A549 (cell line): ENCODE data around the gene PLGRKT. TPM values are rescaled to one million over a fixed set of nuclear protein-coding genes. Genes with fewer than 3 reads are reported as not detected.

Source experiments
- ATAC-seq, 2 experiments: fragments of 200-7000 bp in 1 of 2; fragments of >200 bp in 1 of 2; cut with Nextera tagmentation in 1 of 2; cut with Tn5 transposase in 1 of 2; 3 replicates each; pipeline versions ENCODE4 v1.8.0 to v1.9.1; 2018 to 2020; ENCODE audit warnings: mild to moderate bottlenecking in 1 of 2, moderate library complexity in 1 of 2
- CTCF ChIA-PET: fragments of 300-600 bp; sonication (Branson Sonifier 250); formaldehyde crosslinking; extraction: SDS; loops from one replicate; lab custom pipeline; 2021; ENCODE audit warnings: antibody characterized with exemption, inconsistent platforms; lab: Yijun Ruan, JAX
- POLR2A ChIA-PET: fragments of 350-600 bp; formaldehyde crosslinking; extraction: SDS; loops from one replicate; lab custom pipeline; 2021; ENCODE audit warnings: antibody characterized with exemption, inconsistent platforms; lab: Yijun Ruan, JAX
- DNase-seq, 2 experiments: peaks; one replicate each; pipeline versions ENCODE4 v3.0.0 to v3.0.0-alpha.2; 2011 to 2016; ENCODE audit warnings: low read depth in 1 of 2, low spot score in 1 of 2
- FAIRE-seq: peaks from 2 replicates; lab custom pipeline; 2011; peaks lifted over from hg19 to GRCh38; lab: Jason Lieb, UNC
- H3K27ac ChIP-seq, 2 experiments: fragments of >200 bp; sonication (Bioruptor Twin); formaldehyde crosslinking; 3 replicates each; pipeline ENCODE4 v1.5.1; 2016 to 2017
- H3K4me1 ChIP-seq: fragments of >200 bp; sonication (Bioruptor Twin); formaldehyde crosslinking; 3 replicates; pipeline ENCODE4 v1.6.1; 2016
- H3K4me2 ChIP-seq: fragments of >200 bp; sonication (Bioruptor Twin); formaldehyde crosslinking; 3 replicates; pipeline ENCODE4 v1.6.1; 2016
- H3K4me3 ChIP-seq: fragments of >200 bp; sonication (Bioruptor Twin); formaldehyde crosslinking; 3 replicates; pipeline ENCODE4 v1.5.1; 2016
- H3K9me3 ChIP-seq: fragments of >200 bp; sonication (Bioruptor Twin); formaldehyde crosslinking; 3 replicates; pipeline ENCODE4 v1.6.1; 2016
- BCL3 ChIP-seq: fragments of >200 bp; sonication (Bioruptor Twin); formaldehyde crosslinking; IDR thresholded peaks from 3 replicates; pipeline ENCODE4 v1.6.1; 2016
- BHLHE40 ChIP-seq: IDR thresholded peaks from 2 replicates; pipeline ENCODE4 v1.6.1; 2012; ENCODE audit warnings: low read depth, low read length, inconsistent platforms
- ELK1 ChIP-seq: fragments of 150-350 bp; IDR thresholded peaks from 2 replicates; pipeline ENCODE4 v1.6.1; 2014; ENCODE audit warnings: low read depth, mild to moderate bottlenecking, low read length
- ESRRA ChIP-seq: fragments of 150-350 bp; IDR thresholded peaks from 2 replicates; pipeline ENCODE4 v1.6.1; 2014; ENCODE audit warnings: mild to moderate bottlenecking, low read length, borderline replicate concordance
- GATA3 ChIP-seq: IDR thresholded peaks from 2 replicates; pipeline ENCODE4 v1.6.1; 2012; ENCODE audit warnings: borderline replicate concordance
- HMGXB4 ChIP-seq: fragments of 250-450 bp; sonication (Bioruptor Pico); IDR thresholded peaks from 2 replicates; pipeline ENCODE4 v1.5.0; 2021; ENCODE audit warnings: mild to moderate bottlenecking, moderate library complexity, borderline replicate concordance
- HOXB5 ChIP-seq: fragments of 250-450 bp; sonication (Bioruptor Pico); IDR thresholded peaks from 2 replicates; pipeline ENCODE4 v1.5.0; 2020; ENCODE audit warnings: mild to moderate bottlenecking, moderate library complexity
- JUN ChIP-seq, 2 experiments: fragments of >200 bp; sonication (Bioruptor Twin); formaldehyde crosslinking; IDR thresholded peaks; 2 replicates in 1 of 2; 3 replicates in 1 of 2; pipeline ENCODE4 v1.6.1; 2016 to 2017
- MAX ChIP-seq: IDR thresholded peaks from 2 replicates; pipeline ENCODE4 v1.6.1; 2012
- MAZ ChIP-seq: fragments of 150-350 bp; IDR thresholded peaks from 2 replicates; pipeline ENCODE4 v1.6.1; 2014; ENCODE audit warnings: antibody characterized with exemption, low read depth, low read length, borderline replicate concordance
- MYC ChIP-seq: IDR thresholded peaks from 2 replicates; pipeline ENCODE4 v1.6.1; 2012; ENCODE audit warnings: mild to moderate bottlenecking, inconsistent platforms, low read length, improper control_type of control experiment, borderline replicate concordance
- PHF8 ChIP-seq: fragments of 200-600 bp; sonication (generic); IDR thresholded peaks from 2 replicates; pipeline ENCODE4 v1.6.1; 2016; ENCODE audit warnings: low read depth, mild to moderate bottlenecking, antibody characterized with exemption, moderate library complexity, borderline replicate concordance
- POLR2A ChIP-seq: IDR thresholded peaks from 2 replicates; pipeline ENCODE4 v1.6.1; 2012; ENCODE audit warnings: mild to moderate bottlenecking, low read length
- REST ChIP-seq: fragments of 200-600 bp; sonication (generic); IDR thresholded peaks from 2 replicates; pipeline ENCODE4 v1.6.1; 2016; ENCODE audit warnings: antibody characterized with exemption, mild to moderate bottlenecking, moderate library complexity
- SMC3 ChIP-seq: fragments of >200 bp; sonication (Bioruptor Twin); formaldehyde crosslinking; IDR thresholded peaks from 3 replicates; pipeline ENCODE4 v1.6.1; 2018; ENCODE audit warnings: inconsistent platforms
- ZNF302 ChIP-seq: fragments of 250-450 bp; sonication (Bioruptor Pico); IDR thresholded peaks from 2 replicates; pipeline ENCODE4 v1.9.0; 2021; ENCODE audit warnings: inconsistent platforms, mild to moderate bottlenecking, moderate library complexity
- WGBS: methylation state at CpG from one replicate; pipeline ENCODE4 v1.1.6; 2017; ENCODE audit errors: missing lambda C conversion rate; 5-methylcytosine and 5-hydroxymethylcytosine counted together
- polyA minus RNA-seq: library from RNA; depleted of rRNA, polyadenylated mRNA; stranded (reverse); fragments of >200 nt; gene quantifications from 2 replicates; pipeline ENCODE4 v1.2.3, GENCODE V29; 2011; rRNA and poly(A)+ RNA removed
- polyA plus RNA-seq, 4 experiments: library from polyadenylated mRNA; depleted of rRNA in 3 of 4; stranded (reverse); fragments of >200 nt; fragmentation: RNase III in 1 of 4; extraction: RNeasy Plus Mini Kit Qiagen cat#74134 plus additional on column Dnase treatment in 1 of 4; gene quantifications; 2 replicates in 3 of 4; 3 replicates in 1 of 4; pipeline ENCODE4 v1.2.3, GENCODE V29; 2011 to 2017

The PLGRKT gene
- polyA plus RNA-seq (2011; rRNA removed) (22.4 and 37.7 TPM in 2 replicates), polyA plus RNA-seq (2017; fragmentation: RNase III; extraction: RNeasy Plus Mini Kit Qiagen cat#74134 plus additional on column Dnase treatment) (24.3 to 26.8 TPM (median 25.1 TPM) in 3 replicates), polyA minus RNA-seq (5.5 and 6.2 TPM in 2 replicates)
- 8.7 and 9.4 TPM in 2 replicates for polyA plus RNA-seq (2012; cell fraction: cytosol; rRNA removed)
- 2.1 and 2.5 TPM in 2 replicates for polyA plus RNA-seq (2012; cell fraction: nucleus; rRNA removed)

GRCh38 chr9:5437254-5438216, at the start of gene PLGRKT:
Gene PLGRKT (minus strand): TSS chr9:5437925. CDS start chr9:5431977, 5,948 bp downstream.
- H3K27ac ChIP-seq: peak within 1 kb of the TSS; percentile 87 to 91
- 1% methylated on average over 35 of the region's 55 CpGs for WGBS
- DNase-seq (peak; percentile 82 to 94), FAIRE-seq (peak; percentile 39), ATAC-seq (peak; percentile 97 to 99)
- POLR2A ChIA-PET: interaction anchor here (0.6 to 2.2 kb wide), 13 partner anchors 11 to 696 kb away, joined by 3 to 17 read pairs (median 6); partner anchors contain the start of genes CD274, INSL4, JAK2 and PDCD1LG2
- TF ChIP-seq MYC (0 out of 2 replicates have a peak, but pooled peaks have one; percentile 19), ELK1 (no peak), POLR2A (peak; percentile 94), MAZ (no peak), PHF8 (peak; percentile 81), HMGXB4 (0 out of 2 replicates have a peak, but pooled peaks have one; percentile 36), HOXB5 (no peak), JUN (IDR thresholded peaks at IDR 0.05) (peak; percentile 76 to 93), REST (0 out of 2 replicates have a peak, but pooled peaks have one; percentile 23), GATA3 (0 out of 2 replicates have a peak, but pooled peaks have one; percentile 39), BCL3 (peak; percentile 89; the same call in 2 of the 3 replicates), MAX (peak; percentile 71), ZNF302 (CRISPR knock-in tag) (no peak), ESRRA (peak; percentile 96), SMC3 (peak; percentile 29; the same call in 1 of the 3 replicates), BHLHE40 (no peak)
- H3K9me3 ChIP-seq: no peaks in the 10 kb centered on the region
- CTCF ChIA-PET: interaction anchor here (0.6 to 9.0 kb wide), 11 partner anchors 12 to 678 kb away, joined by 3 to 114 read pairs (median 5); partner anchors contain the start of genes CD274 and INSL6
- H3K4me2 ChIP-seq: peak within 1 kb of the TSS; percentile 93
- H3K4me3 ChIP-seq: peak within 1 kb of the TSS; percentile 73
- peaks cover 18% of the 10 kb centered on the region for H3K4me1 ChIP-seq
